AG09309 (cell line): ENCODE data around the gene PSTK.

Experiments used
- DNase-seq: peaks from one replicate; pipeline ENCODE4 v3.0.0-alpha.2; 2010; ENCODE audit warnings: low read depth
- H3K4me3 ChIP-seq: 2 replicates; pipeline ENCODE4 v1.5.1; 2011; ENCODE audit warnings: mild to moderate bottlenecking, low read depth, low read length, moderate library complexity; ENCODE audit not compliant: control insufficient read depth
- TF ChIP-seq, protein P1 (sequence below): IDR thresholded peaks from 2 replicates; pipeline ENCODE4 v1.5.1; 2011; ENCODE audit warnings: mild to moderate bottlenecking, low read depth, low read length, inconsistent platforms; ENCODE audit not compliant: insufficient read depth, control insufficient read depth; ENCODE audit errors: missing control alignments

The PSTK gene

DNA sequence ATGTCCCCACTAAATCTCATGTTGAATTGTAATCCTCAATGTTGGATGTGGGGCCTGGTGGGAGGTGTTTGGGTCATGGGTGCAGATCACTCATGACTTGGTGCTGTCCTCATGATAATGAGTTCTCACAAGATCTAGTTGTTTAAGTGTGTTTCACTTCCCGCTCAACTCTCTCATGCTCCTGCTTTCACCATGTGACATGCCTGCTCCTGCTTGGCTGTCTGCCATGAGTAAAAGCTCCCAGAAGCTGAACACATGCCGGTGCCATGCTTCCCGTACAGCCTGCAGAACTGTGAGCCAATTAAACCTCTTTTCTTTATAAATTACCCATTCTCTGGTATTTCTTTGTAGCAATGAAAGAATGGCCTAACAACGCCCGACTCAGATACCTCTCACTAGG, 6.2 kb upstream of the PSTK start:
- TF ChIP-seq, protein P1, sequence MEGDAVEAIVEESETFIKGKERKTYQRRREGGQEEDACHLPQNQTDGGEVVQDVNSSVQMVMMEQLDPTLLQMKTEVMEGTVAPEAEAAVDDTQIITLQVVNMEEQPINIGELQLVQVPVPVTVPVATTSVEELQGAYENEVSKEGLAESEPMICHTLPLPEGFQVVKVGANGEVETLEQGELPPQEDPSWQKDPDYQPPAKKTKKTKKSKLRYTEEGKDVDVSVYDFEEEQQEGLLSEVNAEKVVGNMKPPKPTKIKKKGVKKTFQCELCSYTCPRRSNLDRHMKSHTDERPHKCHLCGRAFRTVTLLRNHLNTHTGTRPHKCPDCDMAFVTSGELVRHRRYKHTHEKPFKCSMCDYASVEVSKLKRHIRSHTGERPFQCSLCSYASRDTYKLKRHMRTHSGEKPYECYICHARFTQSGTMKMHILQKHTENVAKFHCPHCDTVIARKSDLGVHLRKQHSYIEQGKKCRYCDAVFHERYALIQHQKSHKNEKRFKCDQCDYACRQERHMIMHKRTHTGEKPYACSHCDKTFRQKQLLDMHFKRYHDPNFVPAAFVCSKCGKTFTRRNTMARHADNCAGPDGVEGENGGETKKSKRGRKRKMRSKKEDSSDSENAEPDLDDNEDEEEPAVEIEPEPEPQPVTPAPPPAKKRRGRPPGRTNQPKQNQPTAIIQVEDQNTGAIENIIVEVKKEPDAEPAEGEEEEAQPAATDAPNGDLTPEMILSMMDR: no peak
- no peak overlapping the region for H3K4me3 ChIP-seq
- DNase-seq: no peak

DNA sequence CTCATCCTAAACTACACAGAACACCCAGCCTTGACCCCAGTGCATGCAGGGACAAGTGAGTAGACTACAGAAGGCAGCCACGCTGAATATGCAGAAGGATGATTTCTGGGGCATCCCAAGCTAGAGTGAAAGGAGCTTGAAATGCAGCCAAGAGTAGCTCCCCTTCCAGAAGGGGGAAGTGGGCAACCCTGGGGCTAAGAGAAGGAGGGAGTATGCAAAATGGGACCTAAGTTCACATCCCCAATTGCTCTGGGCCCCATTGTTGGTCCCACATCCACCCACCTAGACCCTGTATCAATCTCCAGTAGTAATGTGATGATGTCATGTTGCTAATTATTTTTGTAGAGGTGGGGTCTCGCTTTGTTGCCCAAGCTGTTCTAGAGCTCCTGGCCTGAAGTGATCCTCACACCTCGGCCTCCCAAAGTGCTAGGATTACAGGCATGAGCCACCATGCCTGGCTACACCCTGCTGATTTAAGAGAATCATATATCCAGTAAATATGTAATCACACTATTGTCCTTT, 5.6 kb upstream of the PSTK start:
- TF ChIP-seq, protein P1: no peak
- H3K4me3 ChIP-seq: no peak overlapping the region
- no peak for DNase-seq

DNA sequence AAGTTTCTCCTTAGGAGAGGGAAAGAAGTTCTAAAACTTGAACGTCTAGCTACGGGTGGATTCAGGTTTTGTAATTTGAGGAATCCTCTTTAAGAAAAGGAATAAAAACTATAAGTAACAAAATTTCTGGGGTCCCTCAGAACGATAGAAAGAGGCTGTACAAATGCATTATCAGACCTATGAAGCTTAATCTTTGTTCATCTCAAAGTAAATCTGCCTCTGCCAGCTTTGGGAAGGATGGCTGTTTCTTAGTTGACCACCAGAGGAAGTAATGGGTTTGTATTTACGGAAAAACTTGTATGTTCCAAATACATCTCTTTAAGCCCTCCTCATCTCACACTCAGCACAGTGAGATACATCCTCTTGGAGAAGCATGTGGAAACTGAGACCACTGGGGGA, 864 bp downstream of the PSTK start:
- peak overlapping the region; percentile 64; the same call in 1 of the 2 replicates for H3K4me3 ChIP-seq
- DNase-seq: peak; percentile 11
- TF ChIP-seq, protein P1: peak; percentile 47

DNA sequence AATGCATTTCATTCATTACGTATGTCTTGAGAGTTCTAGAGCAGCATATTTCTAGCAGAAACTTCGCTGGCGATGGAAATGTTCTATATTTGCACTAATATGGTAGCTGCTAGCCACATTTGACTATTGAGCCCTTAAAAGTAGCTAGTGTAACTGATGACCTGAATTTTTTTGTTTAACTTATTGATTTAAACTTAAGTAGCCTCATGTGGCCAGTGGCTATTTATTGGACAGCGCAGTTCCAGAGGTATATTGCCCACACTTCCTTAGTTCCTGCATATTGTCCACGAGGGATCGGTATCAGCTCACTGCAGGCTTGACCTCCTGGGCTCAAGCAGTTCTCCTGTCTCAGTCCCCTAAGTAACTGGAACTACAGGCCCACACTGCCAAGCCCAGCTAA, 3.7 kb downstream of the PSTK start:
- TF ChIP-seq, protein P1: no peak
- no peak for DNase-seq
- H3K4me3 ChIP-seq: no peak overlapping the region

DNA sequence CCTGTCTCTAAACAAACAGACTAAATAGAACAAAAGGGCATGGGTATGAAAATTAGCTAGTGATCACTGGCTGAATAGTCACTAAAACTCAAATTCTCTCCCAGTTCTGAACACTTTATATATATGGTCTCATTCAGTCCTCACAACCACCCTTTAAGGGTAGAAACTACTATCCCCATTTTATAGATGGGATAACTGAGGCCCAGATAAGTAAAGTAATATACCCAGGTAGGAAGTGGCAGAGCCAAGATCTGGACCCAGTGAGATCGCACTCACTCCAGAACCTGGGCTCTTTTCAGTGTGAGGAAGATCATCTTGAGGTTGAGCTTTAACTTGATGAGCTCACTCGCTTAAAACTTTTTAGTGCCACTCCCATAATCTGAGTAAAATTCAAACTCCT, 4.5 kb downstream of the PSTK start:
- TF ChIP-seq, protein P1: no peak

DNA sequence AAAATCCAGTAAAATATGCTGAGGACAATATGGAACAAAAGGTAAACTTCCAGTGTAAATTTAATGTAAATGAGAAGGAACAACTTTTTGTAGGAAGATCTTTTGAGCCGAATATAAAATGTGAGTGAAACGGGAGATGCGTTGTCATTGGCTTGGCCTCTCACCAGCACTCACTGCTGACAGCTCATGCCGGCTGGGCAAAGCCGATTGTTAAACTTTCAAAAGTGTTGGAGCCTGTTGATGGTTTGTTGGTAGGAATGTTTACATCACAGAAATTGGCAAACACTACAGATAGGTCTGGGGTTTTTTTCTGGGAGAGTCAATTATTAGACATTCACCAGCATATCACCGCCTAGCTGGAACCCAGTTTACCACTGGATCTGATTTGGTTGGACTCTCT, 6.1 kb downstream of the PSTK start:
- TF ChIP-seq, protein P1: no peak
- DNase-seq: no peak
- no peak overlapping the region for H3K4me3 ChIP-seq

More for the DNA sequence above, 4.5 kb downstream of the PSTK start:
- no peak overlapping the region for H3K4me3 ChIP-seq
- DNase-seq: no peak

DNA sequence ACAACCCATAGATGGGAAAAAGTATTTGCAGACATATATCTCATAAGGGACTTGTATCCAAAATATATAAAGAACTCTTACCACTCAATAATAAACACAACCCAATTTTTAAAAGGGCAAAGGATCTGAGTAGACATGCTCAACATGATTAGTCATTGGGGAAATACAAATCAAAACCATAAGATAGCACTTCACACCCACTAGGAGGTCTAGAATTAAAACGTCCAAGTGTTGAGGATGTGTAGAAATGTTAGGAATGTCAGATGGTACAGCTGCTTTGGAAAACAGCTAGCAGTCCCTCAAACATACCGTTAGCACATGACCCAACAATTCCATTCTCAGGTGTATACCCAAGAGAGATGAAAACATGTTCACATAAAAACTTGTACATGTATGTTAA, 8.3 kb downstream of the PSTK start:
- TF ChIP-seq, protein P1: no peak

More for the DNA sequence above, 8.3 kb downstream of the PSTK start:
- DNase-seq: no peak
- no peak overlapping the region for H3K4me3 ChIP-seq
